ENCODE results near the gene WDR43.

WDR43 gene

DNA sequence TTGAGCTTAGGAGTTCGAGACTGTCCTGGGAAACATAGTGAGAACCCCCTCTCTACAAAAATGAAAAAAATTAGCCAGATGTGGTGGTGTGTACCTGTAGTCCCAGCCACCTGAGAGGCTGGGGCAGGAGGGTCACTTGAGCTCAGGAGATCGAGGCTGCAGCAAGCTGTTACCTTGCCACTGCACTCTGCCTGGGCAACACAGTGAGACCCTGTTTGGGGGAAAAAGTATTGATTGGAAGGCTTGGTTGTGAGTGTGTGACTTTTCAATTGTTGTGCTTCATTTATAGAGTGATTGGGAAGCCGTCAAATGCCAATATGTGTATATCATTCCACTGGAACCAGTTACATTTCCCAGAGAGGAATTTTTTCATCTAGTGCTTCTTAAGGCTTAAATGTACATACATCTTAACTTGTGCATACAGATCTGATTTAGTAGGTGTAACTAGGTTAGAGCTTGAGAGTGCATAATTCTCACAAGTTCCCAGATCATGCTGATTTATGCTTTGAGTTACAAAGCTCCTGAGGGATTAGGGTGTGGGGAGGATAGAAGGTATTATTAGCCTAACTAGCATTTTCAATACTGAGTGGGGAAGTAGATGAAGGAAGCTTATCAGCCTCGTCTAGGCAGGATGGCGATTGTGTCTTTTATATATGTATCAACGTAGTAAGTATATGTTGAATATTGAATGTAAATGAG lies 15.3 kb downstream of the WDR43 start:
- DNase-seq (ENCODE audit: low spot score), result no peak

DNA sequence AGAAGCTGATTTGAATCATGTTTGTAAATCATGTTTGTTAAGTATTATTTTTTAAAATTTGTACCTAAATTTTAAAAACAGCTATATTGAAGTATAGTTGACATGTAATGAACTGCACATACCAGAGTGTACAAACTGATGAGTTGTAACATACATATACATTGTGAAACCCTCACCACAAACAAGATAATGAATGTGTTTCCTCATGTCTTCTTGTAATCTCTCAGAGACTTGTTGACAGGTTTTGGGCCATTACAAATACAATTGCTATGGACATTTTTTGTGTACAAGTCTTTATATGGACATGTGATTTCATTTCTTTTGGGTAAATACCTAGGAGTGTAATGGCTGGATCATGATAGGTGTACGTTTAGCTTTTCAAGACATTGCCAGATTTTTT lies 21.5 kb downstream of the WDR43 start:
- DNase-seq (ENCODE audit: low spot score), result no peak

DNA sequence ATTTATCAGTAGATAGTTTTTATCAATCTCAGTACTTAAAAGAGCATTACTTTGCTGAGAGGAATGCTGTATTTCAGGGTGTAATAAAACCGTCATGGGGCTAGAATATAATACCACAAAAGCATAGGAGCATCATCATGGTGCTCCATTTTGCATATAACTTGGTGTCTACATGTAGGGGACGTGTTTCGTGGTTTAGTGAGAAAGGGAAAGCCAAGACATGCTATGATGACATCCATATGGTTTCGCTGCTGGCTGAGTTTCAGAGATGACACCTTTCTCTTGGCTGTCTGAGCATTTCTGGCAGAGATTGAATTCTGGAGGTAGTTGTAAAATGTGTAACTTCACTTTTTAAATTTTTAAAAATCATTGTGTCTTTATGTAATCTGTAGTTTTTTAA lies 32.4 kb downstream of the WDR43 start:
- no peak for DNase-seq (ENCODE audit: low spot score)

DNA sequence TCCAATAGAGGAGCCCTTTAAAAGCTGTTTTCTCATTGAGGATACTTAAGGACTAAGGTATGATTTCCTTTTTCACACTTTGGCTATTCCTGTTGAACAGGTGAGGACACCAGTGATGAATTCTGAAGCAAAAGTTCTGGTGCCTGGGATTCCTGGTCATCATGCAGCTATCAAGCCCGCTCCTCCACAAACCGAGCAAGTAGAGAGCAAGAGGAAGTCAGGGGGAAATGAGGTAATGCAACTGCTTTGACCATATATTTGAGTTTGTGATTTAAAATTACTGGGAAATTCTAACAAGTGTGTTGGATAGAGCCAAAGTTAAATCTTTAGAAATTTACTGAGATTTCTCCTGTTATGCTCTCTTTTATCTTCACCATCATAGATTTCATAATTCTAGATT lies 33.0 kb downstream of the WDR43 start:
- DNase-seq (ENCODE audit: low spot score), result no peak

DNA sequence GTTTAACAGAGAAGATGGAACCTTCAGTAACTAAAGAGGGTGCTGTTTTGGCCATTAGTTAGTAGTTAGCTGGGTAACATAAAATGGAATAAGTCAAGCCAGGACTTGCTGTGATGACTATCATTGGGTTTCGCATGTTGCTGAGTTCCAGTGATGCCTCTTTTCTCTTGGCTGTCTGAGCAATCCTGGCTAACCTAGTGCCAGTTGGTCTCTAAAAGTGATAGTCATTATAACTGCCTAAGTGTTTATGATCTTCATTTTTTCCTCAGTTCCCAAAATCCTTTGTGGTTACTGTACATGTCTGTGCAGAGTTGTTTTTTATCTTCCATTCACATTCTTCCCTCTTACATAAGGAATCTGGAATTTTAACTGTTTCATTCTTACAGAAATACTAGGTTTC lies 33.4 kb downstream of the WDR43 start:
- DNase-seq (ENCODE audit: low spot score), result no peak

DNA sequence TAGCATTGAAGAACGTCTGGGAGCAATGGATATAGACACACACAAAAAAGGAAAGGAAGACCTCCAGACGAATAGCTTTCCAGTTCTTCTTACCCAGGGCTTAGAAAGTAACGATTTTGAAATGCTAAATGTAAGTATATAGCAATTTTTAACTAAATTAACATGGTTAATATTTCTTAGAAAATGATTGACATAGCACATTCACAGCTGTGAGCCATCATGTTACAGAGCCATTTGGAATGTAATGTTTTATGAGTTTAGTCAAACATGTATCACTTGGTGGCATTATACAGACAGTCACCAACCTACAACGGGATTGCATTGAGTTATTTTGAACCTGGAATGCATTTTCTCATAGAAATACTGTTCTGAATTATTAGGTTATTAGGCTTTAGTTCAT lies 35.1 kb downstream of the WDR43 start:
- no peak for DNase-seq (ENCODE audit: low spot score)

DNA sequence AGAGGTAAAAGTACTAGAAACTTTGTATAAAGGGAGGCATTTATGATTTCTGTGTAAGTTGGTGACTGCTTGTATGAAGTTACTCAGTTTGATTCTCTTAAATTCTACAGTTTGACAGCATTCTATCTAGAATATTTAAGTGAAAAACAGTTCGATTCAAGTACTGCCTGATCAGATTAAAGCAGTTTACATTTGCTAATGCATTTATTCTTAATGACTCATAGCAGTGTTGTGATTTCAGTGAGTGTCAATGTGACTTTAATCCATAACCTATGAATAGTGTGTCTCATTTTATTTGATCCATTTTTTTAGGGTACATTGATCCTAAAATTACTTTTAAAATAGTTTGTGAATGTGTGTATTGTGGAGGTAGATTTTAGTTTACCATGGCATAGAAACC lies 35.7 kb downstream of the WDR43 start:
- DNase-seq (ENCODE audit: low spot score), result no peak

DNA sequence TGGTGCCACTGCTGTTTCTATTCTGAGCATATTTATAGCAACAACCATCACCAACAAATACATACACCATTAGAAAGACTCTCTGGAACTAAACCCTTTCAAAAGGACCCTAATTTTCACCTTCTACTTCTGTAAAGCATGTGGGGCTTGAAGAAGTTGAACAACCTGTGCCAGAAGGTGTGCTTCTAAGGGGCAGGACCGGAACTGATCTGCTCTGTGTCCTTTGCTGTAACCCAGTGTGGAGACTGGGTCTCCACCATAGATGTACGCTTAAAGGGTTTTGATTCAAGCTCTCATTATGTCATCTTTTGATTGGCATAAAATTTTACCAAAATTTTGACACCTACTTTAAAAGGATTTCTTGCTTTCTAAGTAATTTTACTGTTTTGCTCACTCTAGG lies 40.3 kb downstream of the WDR43 start:
- no peak for DNase-seq (ENCODE audit: low spot score)

DNA sequence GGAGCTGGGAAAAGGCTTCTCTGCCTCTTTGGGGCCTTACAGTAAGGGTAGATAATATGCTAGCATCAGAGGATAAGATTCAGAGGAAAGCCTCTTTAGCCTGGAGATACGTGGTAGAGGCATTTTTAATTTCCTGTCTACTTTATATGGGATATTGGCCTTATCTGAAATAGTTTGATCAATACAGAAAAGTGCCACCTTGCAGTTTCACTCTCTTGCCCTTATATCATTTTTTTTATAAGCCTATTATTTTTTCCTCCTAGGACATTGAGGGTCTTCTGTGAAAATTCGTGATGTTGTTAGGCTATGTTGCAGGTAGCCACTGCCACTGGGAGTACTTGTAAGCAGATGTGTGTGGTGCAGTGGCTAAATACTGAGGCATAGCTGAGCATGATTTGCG lies 46.5 kb downstream of the WDR43 start:
- no peak for DNase-seq (ENCODE audit: low spot score)

DNA sequence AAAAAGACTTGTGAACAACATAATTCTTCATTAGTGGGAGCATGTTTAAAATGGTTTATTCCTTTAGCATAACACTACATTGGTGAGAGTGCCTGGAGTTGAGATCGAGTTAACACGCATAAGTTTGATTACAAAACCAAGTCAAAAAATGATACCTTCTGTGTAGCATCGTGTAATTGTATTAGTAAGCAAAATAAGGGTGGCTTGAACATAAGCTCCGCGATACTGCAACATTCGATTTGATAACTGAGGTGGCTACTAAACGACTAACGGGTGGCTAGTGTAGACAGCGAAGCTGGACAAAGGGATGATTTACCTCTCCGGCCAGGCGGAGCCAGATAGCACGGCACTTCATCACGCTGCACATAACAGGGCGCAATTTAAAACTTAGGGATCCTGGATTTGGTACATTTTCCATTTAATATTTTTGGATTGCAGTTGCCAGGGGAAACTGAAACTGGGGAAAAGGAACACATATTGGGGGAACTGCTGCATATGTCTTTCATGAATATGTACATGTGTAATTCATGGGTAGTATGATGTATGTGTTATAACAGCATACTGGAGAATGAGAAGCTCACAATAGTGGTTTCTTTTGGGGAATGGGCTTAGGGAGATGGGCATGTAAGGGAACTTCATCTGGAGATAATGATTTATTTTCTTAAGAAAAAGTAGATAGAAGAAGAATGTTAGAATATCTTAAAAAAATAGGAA lies 50.2 kb downstream of the WDR43 start:
- DNase-seq (ENCODE audit: low spot score), result no peak

DNA sequence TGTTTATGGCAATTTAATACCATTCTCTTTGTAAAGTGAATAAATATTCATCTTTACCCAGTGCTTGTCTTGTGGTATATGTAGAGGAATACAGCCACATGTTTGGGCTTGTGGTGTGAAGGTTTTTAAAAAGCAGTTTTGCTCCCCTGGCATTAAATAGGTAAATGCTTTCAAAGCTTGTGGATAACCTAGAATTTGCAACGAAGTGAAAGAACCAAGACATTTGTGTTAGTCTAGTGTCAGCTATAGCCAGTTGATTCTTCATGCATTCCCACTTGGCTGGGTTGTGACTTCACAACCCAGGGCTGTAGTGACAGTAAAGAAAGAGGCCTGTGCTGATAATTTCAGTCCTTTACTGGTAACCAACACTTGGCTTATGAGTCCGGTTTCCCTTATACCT lies 53.7 kb downstream of the WDR43 start:
- no peak for DNase-seq (ENCODE audit: low spot score)

DNA sequence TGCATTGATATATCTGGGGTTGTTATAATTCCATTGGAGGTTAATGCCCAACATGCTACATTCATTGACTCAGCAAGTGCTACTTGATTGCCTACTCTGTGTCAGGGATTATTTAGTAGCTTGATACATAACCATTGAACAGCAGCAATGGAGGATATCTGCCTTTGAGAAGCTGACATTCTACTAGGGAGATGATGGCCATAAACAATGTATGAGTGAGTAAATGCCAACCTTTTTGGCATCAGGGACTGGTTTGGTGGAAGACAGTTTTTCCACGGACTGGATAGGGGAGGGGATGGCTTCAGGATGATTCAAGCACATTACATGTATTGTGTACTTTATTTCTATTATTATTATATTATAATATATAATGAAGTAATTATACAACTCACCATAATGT lies 54.7 kb downstream of the WDR43 start:
- no peak for DNase-seq (ENCODE audit: low spot score)

DNA sequence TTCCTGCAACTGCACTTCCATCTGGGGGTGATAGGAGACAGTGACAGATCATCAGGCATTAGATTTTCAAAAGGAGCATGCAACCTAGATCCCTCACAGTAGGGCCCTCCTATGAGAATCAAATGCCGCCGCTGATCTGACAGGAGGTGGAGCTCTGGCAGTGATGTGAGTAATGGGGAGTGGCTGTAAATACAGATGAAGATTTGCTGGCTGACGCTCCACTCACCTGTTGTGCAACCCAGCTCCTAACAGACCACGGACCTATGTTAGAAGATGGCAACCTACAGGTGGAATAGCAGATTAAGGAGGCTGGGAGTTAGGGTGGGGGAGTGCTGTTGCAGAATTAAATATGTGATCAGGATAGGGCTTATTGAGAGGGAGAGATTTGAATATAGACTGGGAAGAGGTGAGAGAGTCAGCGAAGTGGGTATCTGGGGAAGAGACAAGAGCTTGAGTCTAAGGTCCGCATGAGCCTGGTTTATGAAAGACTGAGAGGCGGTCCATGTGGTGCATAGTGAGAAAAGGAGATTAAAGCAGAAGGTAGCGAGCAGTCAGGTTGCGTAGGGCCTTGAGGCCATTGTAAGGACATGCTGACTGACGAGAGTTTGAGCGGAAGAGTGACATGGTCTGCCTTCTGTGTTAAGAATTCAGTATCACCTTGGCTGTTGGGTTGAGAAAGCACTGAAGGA lies 55.3 kb downstream of the WDR43 start:
- no peak for DNase-seq (ENCODE audit: low spot score)

DNA sequence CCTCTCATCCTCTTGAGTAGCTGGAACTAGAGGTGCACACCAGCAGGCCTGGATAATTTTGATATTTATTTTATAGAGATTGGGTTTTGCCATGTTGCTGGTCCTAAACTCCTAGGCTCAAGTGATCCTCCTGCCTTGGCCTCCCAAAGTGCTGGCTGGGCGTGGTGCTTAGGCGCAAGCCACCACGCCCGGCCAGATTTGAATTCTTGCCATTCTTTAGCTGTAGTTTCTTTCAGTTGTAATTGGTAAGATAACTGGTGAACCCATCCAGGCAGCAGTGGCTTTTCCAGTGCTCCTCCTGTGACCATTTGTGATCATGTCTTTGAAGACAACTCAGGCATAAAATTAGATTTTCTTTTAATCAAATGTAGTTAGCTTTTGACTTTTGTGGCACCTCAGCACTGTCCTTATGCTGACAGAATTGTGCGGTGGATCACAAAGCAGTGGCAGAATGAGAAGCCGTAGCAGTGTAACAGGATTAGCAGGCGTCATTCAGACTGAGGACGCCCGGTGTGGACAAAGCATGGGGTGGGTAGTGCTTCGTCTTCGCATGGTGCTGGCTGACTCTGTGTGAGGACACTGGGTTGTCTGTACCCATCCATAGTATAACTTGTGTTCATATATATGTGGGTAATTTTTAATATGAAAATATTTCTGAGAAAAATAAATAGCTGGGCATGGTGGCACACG lies 56.6 kb downstream of the WDR43 start:
- DNase-seq (ENCODE audit: low spot score), result no peak

DNA sequence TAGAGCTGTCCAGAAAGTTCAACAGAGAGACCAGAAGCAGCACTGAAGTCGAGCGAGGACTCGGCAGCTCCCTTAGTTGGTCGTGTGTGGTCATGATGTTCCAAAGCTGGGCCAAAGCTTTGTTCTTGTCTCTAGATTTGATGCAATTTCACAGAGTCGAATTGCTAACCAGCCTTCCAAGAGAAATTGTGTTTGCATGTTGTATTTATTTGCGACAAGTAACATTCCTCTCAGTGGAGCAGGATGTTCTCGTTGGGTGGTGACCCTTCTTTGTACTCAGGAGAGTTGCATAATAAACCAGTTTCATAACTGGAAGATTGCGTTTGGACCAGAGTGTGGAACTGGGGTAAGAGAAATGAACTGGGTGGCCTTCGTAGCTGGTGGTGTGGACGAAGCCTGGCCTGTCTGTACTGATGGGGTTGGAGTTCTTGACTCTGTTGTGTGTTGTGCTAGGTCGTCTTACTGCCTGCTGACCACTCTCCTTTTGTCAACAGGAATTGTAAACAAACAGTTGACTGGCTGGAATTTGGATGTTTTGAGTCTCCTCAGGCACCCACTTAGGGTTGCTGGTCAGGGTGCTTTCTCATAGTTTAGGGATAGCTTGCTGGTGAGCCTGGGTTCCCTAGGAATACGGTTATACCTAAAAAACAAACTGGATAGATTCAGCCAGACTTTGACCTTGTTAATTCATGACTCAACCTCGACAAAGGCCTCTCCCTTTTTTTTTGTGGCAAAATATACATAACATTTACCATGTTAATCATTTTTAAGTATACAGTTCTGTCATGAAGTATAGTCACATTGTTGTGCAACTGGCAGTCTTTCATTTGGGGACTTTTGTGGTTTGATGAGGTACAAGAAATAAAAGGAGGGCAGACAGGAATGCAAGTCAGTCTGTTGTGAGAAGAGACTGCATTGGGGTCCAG lies 57.7 kb downstream of the WDR43 start:
- DNase-seq (ENCODE audit: low spot score), result no peak

DNA sequence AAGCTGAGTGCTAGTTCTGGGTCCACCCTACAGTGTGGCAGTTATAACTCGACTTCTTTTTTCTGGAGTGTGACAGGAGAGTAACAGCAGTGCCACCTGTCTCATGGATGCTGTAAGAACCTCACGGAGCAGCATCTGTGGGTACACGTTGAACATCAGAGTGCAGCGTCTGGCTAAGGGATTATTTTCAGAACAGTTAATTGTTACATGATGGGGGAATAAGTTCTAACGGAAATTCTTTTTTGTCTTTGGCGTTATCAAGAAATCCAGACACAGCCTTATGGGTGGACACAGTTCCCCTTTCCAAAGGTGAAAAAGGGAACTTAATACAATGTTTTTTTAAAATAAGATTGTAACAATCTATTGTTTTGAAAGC lies 58.4 kb downstream of the WDR43 start:
- no peak for DNase-seq (ENCODE audit: low spot score)

DNA sequence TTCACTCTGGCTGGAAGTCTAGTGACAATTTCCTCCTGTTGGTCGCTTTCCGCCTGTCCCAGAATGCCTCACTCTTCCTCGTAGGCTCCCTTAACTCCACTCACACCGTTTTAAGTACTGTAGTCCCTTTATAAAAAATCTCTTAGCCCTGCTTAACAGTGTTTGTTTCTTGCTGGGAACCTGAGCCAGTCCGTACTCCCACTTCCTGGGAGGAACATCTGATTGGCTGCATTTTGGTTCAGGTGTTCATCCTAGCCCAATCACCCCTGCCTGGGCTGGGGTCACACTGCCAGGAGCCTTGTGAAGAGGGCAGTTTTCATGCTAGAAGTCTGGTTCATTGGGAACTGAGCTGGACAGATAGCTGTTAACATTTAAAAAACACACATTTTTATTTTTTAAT lies 61.0 kb downstream of the WDR43 start:
- DNase-seq (ENCODE audit: low spot score), result no peak

DNA sequence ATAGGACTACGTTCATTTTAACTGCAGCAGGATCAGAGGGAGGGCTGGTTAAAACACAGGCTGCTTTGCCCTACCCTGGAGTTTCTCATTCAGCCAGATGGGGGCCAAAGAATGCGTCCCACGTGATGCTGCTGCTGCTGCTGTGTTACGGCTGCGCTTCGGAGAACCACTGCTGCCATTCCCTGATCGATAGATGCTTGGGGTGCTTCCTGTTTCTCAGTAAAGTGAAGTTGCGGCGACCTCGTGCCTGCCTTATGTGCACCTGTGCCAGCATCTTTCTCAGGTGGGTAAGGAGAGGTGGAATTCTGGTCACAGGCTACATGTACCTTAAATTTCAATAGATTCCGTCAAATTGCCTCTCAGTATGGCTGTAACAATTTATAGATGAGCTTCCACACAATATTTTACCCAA lies 62.0 kb downstream of the WDR43 start:
- DNase-seq (ENCODE audit: low spot score), result no peak

DNA sequence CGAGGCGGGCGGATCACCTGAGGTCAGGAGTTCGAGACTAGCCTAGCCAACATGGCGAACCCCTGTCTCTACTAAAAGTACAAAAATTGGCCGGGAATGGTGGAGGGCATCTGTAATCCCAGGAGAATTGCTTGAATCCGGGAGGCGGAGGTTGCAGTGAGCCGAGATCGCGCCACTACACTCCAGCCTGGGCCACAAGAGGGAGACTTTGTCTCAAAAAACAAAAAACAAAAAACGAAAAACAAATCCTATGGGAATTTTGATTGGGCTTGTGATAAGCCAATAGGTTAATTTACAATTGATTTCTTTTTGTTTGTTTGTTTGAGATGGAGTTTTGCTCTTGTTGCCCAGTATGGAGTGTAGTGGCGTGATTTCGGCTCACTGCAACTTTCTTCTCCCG lies 62.4 kb downstream of the WDR43 start:
- no peak for DNase-seq (ENCODE audit: low spot score)

DNA sequence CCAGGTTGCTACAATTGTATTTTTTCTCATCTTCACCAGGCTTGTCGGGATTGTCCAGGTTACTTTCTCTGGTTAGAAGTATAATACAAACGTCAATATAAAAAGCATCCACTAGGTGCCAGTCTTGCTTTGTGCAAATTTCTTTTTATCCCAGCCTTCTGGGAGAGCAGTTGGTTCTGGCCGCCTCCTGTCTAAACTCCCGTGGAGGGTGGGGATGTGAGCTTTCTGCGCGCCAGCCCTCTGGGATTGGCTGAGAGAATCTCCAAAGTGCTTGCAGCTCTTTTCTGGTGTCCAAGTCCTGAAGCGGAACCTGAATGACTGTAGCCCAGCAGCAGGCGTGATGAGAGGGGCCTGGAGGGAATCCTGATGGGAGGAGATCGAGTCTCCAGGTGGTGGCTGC lies 64.2 kb downstream of the WDR43 start:
- DNase-seq (ENCODE audit: low spot score), result peak; percentile 87

DNA sequence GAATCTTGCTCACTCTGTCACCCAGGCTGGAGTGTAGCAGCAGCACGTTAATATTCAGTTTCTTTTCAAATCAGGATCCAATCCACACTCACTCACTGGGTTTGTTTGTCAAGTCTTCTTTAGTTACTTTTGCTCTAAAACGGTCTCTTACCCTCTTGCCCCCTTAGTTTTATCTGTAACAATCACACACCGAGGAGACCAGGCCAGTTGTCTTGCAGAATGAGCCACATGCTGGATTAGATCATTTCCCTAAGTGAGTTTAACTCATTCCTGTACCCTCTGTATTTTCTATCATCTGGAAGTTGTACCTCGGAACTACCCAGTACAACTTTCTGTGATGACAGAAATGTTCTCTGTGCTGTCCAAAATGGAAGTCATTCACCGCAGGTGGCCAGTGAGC lies 65.9 kb downstream of the WDR43 start:
- DNase-seq (ENCODE audit: low spot score), result no peak

DNA sequence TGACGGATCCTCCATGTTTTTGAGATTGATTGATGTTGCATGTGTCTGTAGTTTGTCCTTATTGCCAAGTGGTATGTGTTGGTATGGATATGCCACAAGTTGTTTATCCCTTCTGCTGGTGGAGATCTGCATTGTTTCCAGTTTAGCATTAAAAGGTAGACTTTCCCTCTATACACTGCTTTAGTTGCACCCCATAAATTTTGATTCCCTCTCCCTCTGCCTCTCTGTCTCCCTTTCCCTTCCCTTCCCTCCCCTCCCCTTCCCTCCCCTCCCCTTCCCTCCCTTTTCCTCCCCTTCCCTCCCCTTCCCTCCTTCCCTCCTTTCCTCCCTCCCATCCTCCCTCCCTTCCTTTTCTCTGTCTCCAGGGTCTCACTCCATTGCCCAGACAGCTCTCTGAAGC lies 68.0 kb downstream of the WDR43 start:
- DNase-seq (ENCODE audit: low spot score), result no peak

All from pons (tissue), 1 donor.